PC-9 (cell line): ENCODE results near the gene COL27A1.

Experiments
- CTCF ChIP-seq: fragments of 200-600 bp; sonication (generic); conservative IDR thresholded peaks from 2 replicates; pipeline ENCODE4 v1.6.1; 2017; ENCODE audit warnings: mixed run types, antibody characterized with exemption, mild to moderate bottlenecking, moderate library complexity
- EZH2 ChIP-seq: fragments of 200-600 bp; sonication (generic); IDR thresholded peaks from 2 replicates; pipeline ENCODE4 v1.8.0; 2017; ENCODE audit warnings: antibody characterized with exemption, low read depth

GRCh38 chr9:114263853-114264510 lies 108.6 kb downstream of the COL27A1 start:
- TF ChIP-seq CTCF = no peak
- no peak for TF ChIP-seq EZH2
